NT2/D1 (cell line): ENCODE data around the gene TMPRSS9.

Source experiments
- SUZ12 ChIP-seq: IDR thresholded peaks from 2 replicates; pipeline ENCODE4 v1.6.1; 2011; ENCODE audit not compliant: insufficient read length, insufficient read depth; ENCODE audit errors: extremely low read depth
- YY1 ChIP-seq: IDR thresholded peaks from 2 replicates; pipeline ENCODE4 v1.6.1; 2011; ENCODE audit not compliant: insufficient read length, insufficient read depth
- ZNF274 ChIP-seq: IDR thresholded peaks from 2 replicates; pipeline ENCODE4 v1.6.1; 2011; ENCODE audit warnings: mild to moderate bottlenecking, low read depth, low read length

- TF ChIP-seq ZNF274 = no peak
- TF ChIP-seq YY1 = no peak
- no peak for TF ChIP-seq SUZ12
These were observed 16.9 kb downstream of the TMPRSS9 start for GRCh38 chr19:2376784-2377519.
